ENCODE data around the gene CTNNA2.

Gene CTNNA2

GRCh38 chr2:80035749-80036285 lies 523.0 kb downstream of the CTNNA2 start:
- Histone ChIP-seq H3K9ac (ENCODE audit: low read length) (no peak overlapping the region), H3K27me3 (ENCODE audit: low read depth, low read length) (no peaks in the 10 kb centered on the region), H3K4me2 (ENCODE audit: low read length) (no peak overlapping the region), H4K20me1 (ENCODE audit: insufficient read depth, low read length) (no peaks in the 10 kb centered on the region), H3K4me1 (ENCODE audit: low read length) (peaks cover 5% of the 10 kb centered on the region; the same call in 1 of the 2 replicates), H3K36me3 (replicated peaks; ENCODE audit: low read depth, low read length) (no peaks in the 10 kb centered on the region), H3K79me2 (ENCODE audit: low read length) (no peaks in the 10 kb centered on the region), H3K4me3 (ENCODE audit: low read length) (no peak overlapping the region), H3K27ac (ENCODE audit: low read length) (no peak overlapping the region), H3K9me3 (ENCODE audit: insufficient read depth, low read length) (no peaks in the 10 kb centered on the region), H2AFZ (ENCODE audit: low read depth, low read length) (no peak overlapping the region)
- TF ChIP-seq, protein P1, sequence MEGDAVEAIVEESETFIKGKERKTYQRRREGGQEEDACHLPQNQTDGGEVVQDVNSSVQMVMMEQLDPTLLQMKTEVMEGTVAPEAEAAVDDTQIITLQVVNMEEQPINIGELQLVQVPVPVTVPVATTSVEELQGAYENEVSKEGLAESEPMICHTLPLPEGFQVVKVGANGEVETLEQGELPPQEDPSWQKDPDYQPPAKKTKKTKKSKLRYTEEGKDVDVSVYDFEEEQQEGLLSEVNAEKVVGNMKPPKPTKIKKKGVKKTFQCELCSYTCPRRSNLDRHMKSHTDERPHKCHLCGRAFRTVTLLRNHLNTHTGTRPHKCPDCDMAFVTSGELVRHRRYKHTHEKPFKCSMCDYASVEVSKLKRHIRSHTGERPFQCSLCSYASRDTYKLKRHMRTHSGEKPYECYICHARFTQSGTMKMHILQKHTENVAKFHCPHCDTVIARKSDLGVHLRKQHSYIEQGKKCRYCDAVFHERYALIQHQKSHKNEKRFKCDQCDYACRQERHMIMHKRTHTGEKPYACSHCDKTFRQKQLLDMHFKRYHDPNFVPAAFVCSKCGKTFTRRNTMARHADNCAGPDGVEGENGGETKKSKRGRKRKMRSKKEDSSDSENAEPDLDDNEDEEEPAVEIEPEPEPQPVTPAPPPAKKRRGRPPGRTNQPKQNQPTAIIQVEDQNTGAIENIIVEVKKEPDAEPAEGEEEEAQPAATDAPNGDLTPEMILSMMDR (IDR thresholded peaks at IDR 0.05; ENCODE audit: low read depth, low read length), result no peak
- TF ChIP-seq EZH2phosphoT487 (IDR thresholded peaks at IDR 0.05; ENCODE audit: low read depth), result no peak

DNA sequence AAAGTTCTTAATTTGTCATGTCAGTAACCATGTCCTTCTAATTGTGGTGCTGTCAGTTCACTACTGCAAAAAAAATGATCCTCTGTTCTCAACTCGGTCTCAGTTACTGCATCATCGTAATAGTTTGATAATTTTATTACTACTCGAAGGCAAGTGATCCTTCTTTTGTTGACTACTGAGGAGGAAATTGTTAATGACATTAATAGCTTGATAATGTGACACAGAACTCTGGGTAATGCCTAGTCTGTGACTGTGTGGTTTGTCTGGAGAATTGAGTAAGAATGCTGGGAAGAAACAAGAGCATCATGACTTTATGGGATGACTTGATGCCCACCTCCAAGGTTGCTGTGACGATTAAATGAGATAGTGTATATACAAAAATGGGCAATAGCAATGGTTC lies 524.5 kb downstream of the CTNNA2 start:
- H2AFZ ChIP-seq (ENCODE audit: low read depth, low read length), result no peak overlapping the region
- H3K4me1 ChIP-seq (ENCODE audit: low read length), result peaks cover 5% of the 10 kb centered on the region; the same call in 1 of the 2 replicates
- no peak overlapping the region for H3K27ac ChIP-seq (ENCODE audit: low read length)
- H3K9ac ChIP-seq (ENCODE audit: low read length), result no peak overlapping the region
- no peaks in the 10 kb centered on the region for H3K27me3 ChIP-seq (ENCODE audit: low read depth, low read length)
- H3K36me3 ChIP-seq (replicated peaks; ENCODE audit: low read depth, low read length), result no peaks in the 10 kb centered on the region
- H3K79me2 ChIP-seq (ENCODE audit: low read length), result no peaks in the 10 kb centered on the region
- no peaks in the 10 kb centered on the region for H4K20me1 ChIP-seq (ENCODE audit: insufficient read depth, low read length)
- no peaks in the 10 kb centered on the region for H3K9me3 ChIP-seq (ENCODE audit: insufficient read depth, low read length)
- H3K4me3 ChIP-seq (ENCODE audit: low read length), result no peak overlapping the region
- H3K4me2 ChIP-seq (ENCODE audit: low read length), result no peak overlapping the region
- TF ChIP-seq, protein P1 (IDR thresholded peaks at IDR 0.05; ENCODE audit: low read depth, low read length), result no peak
- no peak for TF ChIP-seq EZH2phosphoT487 (IDR thresholded peaks at IDR 0.05; ENCODE audit: low read depth)

DNA sequence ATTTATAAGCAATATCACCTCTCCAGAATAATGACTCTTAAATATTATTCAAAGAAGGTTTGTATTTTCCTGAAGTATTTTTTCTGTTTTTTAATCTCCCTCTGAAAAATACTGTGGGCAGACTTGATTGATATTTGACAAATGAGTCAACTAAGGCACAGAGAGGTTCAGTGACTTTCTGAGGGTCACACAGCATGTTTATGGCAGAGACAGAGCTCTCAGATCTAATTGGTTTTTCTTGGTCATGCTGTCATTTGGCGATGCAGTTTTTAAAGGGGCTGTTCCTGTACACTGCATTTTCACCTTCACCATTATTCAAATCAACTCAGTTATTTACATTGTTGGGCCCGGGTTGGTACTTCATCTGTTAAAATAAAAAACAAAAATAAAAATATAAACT lies 527.4 kb downstream of the CTNNA2 start:
- no peaks in the 10 kb centered on the region for H3K79me2 ChIP-seq (ENCODE audit: low read length)
- no peak overlapping the region for H3K9ac ChIP-seq (ENCODE audit: low read length)
- peaks cover 5% of the 10 kb centered on the region; the same call in 1 of the 2 replicates for H3K4me1 ChIP-seq (ENCODE audit: low read length)
- TF ChIP-seq EZH2phosphoT487 (IDR thresholded peaks at IDR 0.05; ENCODE audit: low read depth), result no peak
- TF ChIP-seq, protein P1 (IDR thresholded peaks at IDR 0.05; ENCODE audit: low read depth, low read length), result no peak
- H2AFZ ChIP-seq (ENCODE audit: low read depth, low read length), result no peak overlapping the region
- no peaks in the 10 kb centered on the region for H3K36me3 ChIP-seq (replicated peaks; ENCODE audit: low read depth, low read length)
- no peak overlapping the region for H3K27ac ChIP-seq (ENCODE audit: low read length)
- no peak overlapping the region for H3K4me3 ChIP-seq (ENCODE audit: low read length)
- no peak overlapping the region for H3K4me2 ChIP-seq (ENCODE audit: low read length)
- H3K27me3 ChIP-seq (ENCODE audit: low read depth, low read length), result no peaks in the 10 kb centered on the region
- no peaks in the 10 kb centered on the region for H4K20me1 ChIP-seq (ENCODE audit: insufficient read depth, low read length)
- H3K9me3 ChIP-seq (ENCODE audit: insufficient read depth, low read length), result no peaks in the 10 kb centered on the region

GRCh38 chr2:80042635-80043034 lies 529.8 kb downstream of the CTNNA2 start:
- Histone ChIP-seq H3K9ac (ENCODE audit: low read length) (no peak overlapping the region), H3K36me3 (replicated peaks; ENCODE audit: low read depth, low read length) (no peaks in the 10 kb centered on the region), H3K9me3 (ENCODE audit: insufficient read depth, low read length) (no peaks in the 10 kb centered on the region), H3K79me2 (ENCODE audit: low read length) (no peaks in the 10 kb centered on the region), H3K4me2 (ENCODE audit: low read length) (no peak overlapping the region), H3K27ac (ENCODE audit: low read length) (no peak overlapping the region), H3K4me3 (ENCODE audit: low read length) (no peak overlapping the region), H4K20me1 (ENCODE audit: insufficient read depth, low read length) (no peaks in the 10 kb centered on the region), H3K27me3 (ENCODE audit: low read depth, low read length) (no peaks in the 10 kb centered on the region), H3K4me1 (ENCODE audit: low read length) (no peaks in the 10 kb centered on the region), H2AFZ (ENCODE audit: low read depth, low read length) (no peak overlapping the region)
- TF ChIP-seq EZH2phosphoT487 (IDR thresholded peaks at IDR 0.05; ENCODE audit: low read depth), result no peak
- TF ChIP-seq, protein P1 (IDR thresholded peaks at IDR 0.05; ENCODE audit: low read depth, low read length), result no peak

All from OCI-LY3 (cell line).